ENCODE data around the gene CAB39L.
A peak's percentile ranks its signal among the peaks of the same experiment; 100 is the strongest.

Gene CAB39L

GRCh38 chr13:49404703-49405020 lies 39.2 kb downstream of the CAB39L start:
- Histone ChIP-seq H3K79me2 (ENCODE audit: low read length) (no peaks in the 10 kb centered on the region), H3K4me2 (ENCODE audit: low read length) (no peak overlapping the region), H3K27me3 (ENCODE audit: low read depth, low read length) (no peaks in the 10 kb centered on the region), H4K20me1 (ENCODE audit: insufficient read depth, low read length) (no peaks in the 10 kb centered on the region), H3K9me3 (ENCODE audit: insufficient read depth, low read length) (peaks cover 15% of the 10 kb centered on the region), H2AFZ (ENCODE audit: low read depth, low read length) (no peak overlapping the region), H3K36me3 (replicated peaks; ENCODE audit: low read depth, low read length) (no peaks in the 10 kb centered on the region), H3K9ac (ENCODE audit: low read length) (no peak overlapping the region), H3K27ac (ENCODE audit: low read length) (no peak overlapping the region), H3K4me3 (ENCODE audit: low read length) (no peak overlapping the region), H3K4me1 (ENCODE audit: low read length) (peaks cover 5% of the 10 kb centered on the region; the same call in 1 of the 2 replicates)
- TF ChIP-seq CTCF (IDR thresholded peaks at IDR 0.05; ENCODE audit: low read depth, low read length) (no peak), EZH2phosphoT487 (IDR thresholded peaks at IDR 0.05; ENCODE audit: low read depth) (no peak)

GRCh38 chr13:49403996-49404702 lies 39.7 kb downstream of the CAB39L start:
- Histone ChIP-seq H3K27ac (ENCODE audit: low read length) (no peak overlapping the region), H3K4me1 (ENCODE audit: low read length) (peaks cover 5% of the 10 kb centered on the region; the same call in 1 of the 2 replicates), H3K9me3 (ENCODE audit: insufficient read depth, low read length) (peaks cover 15% of the 10 kb centered on the region), H2AFZ (ENCODE audit: low read depth, low read length) (no peak overlapping the region), H3K27me3 (ENCODE audit: low read depth, low read length) (no peaks in the 10 kb centered on the region), H3K36me3 (replicated peaks; ENCODE audit: low read depth, low read length) (no peaks in the 10 kb centered on the region), H3K79me2 (ENCODE audit: low read length) (no peaks in the 10 kb centered on the region), H3K9ac (ENCODE audit: low read length) (no peak overlapping the region), H3K4me2 (ENCODE audit: low read length) (no peak overlapping the region), H3K4me3 (ENCODE audit: low read length) (no peak overlapping the region), H4K20me1 (ENCODE audit: insufficient read depth, low read length) (no peaks in the 10 kb centered on the region)
- TF ChIP-seq EZH2phosphoT487 (IDR thresholded peaks at IDR 0.05; ENCODE audit: low read depth) (no peak), CTCF (IDR thresholded peaks at IDR 0.05; ENCODE audit: low read depth, low read length) (no peak)

- Histone ChIP-seq H3K4me3 (ENCODE audit: low read length) (peak overlapping the region; percentile 28), H4K20me1 (ENCODE audit: insufficient read depth, low read length) (no peaks in the 10 kb centered on the region), H3K27me3 (ENCODE audit: low read depth, low read length) (no peaks in the 10 kb centered on the region), H3K4me1 (ENCODE audit: low read length) (peaks cover 5% of the 10 kb centered on the region; the same call in 1 of the 2 replicates), H3K79me2 (ENCODE audit: low read length) (no peaks in the 10 kb centered on the region), H3K27ac (ENCODE audit: low read length) (no peak overlapping the region), H3K9ac (ENCODE audit: low read length) (no peak overlapping the region), H3K4me2 (ENCODE audit: low read length) (peak overlapping the region; percentile 43), H2AFZ (ENCODE audit: low read depth, low read length) (peak overlapping the region; percentile 48; the same call in 1 of the 2 replicates), H3K9me3 (ENCODE audit: insufficient read depth, low read length) (peaks cover 15% of the 10 kb centered on the region), H3K36me3 (replicated peaks; ENCODE audit: low read depth, low read length) (no peaks in the 10 kb centered on the region)
- TF ChIP-seq EZH2phosphoT487 (IDR thresholded peaks at IDR 0.05; ENCODE audit: low read depth) = no peak
- no peak for TF ChIP-seq CTCF (IDR thresholded peaks at IDR 0.05; ENCODE audit: low read depth, low read length)
These were observed 42.9 kb downstream of the CAB39L start for GRCh38 chr13:49400755-49401659.

GRCh38 chr13:49399801-49400472 lies 43.9 kb downstream of the CAB39L start:
- Histone ChIP-seq H3K27ac (ENCODE audit: low read length) (no peak overlapping the region), H2AFZ (ENCODE audit: low read depth, low read length) (no peak overlapping the region)

More at GRCh38 chr13:49399801-49400472, 43.9 kb downstream of the CAB39L start:
- Histone ChIP-seq H4K20me1 (ENCODE audit: insufficient read depth, low read length) (no peaks in the 10 kb centered on the region), H3K36me3 (replicated peaks; ENCODE audit: low read depth, low read length) (no peaks in the 10 kb centered on the region), H3K9ac (ENCODE audit: low read length) (no peak overlapping the region), H3K9me3 (ENCODE audit: insufficient read depth, low read length) (peaks cover 11% of the 10 kb centered on the region), H3K79me2 (ENCODE audit: low read length) (no peaks in the 10 kb centered on the region), H3K4me1 (ENCODE audit: low read length) (peaks cover 5% of the 10 kb centered on the region; the same call in 1 of the 2 replicates), H3K27me3 (ENCODE audit: low read depth, low read length) (no peaks in the 10 kb centered on the region), H3K4me3 (ENCODE audit: low read length) (no peak overlapping the region), H3K4me2 (ENCODE audit: low read length) (no peak overlapping the region)
- TF ChIP-seq EZH2phosphoT487 (IDR thresholded peaks at IDR 0.05; ENCODE audit: low read depth) (no peak), CTCF (IDR thresholded peaks at IDR 0.05; ENCODE audit: low read depth, low read length) (no peak)

All from OCI-LY3 (cell line).